HEK293 (cell line): Measurements from ENCODE around the gene SETD2.

Experiments
- CTCF ChIA-PET: fragments of 350-600 bp; formaldehyde crosslinking; extraction: SDS; loops from one replicate; lab custom pipeline; 2021; ENCODE audit warnings: antibody characterized with exemption; lab: Yijun Ruan, JAX
- POLR2A ChIA-PET: fragments of 300-600 bp; formaldehyde crosslinking; extraction: SDS; loops from one replicate; lab custom pipeline; 2020; ENCODE audit warnings: antibody characterized with exemption, inconsistent platforms; lab: Yijun Ruan, JAX
- H3K27ac ChIP-seq: fragments of 200-500 bp; sonication (Bioruptor generic); 2 replicates; pipeline ENCODE4 v1.5.1; 2014; ENCODE audit warnings: low read depth, low read length, control low read depth, inconsistent platforms; ENCODE audit errors: extremely low read depth
- H3K36me3 ChIP-seq, 2 experiments: fragments of 200-500 bp in 1 of 2; sonication (Bioruptor generic) in 1 of 2; 1 replicate in 1 of 2; 2 replicates in 1 of 2; pipeline ENCODE4 v1.5.1; 2014 to 2017; ENCODE audit warnings: inconsistent platforms in 2 of 2, low read length in 2 of 2; ENCODE audit not compliant: control insufficient read depth in 2 of 2, insufficient read depth in 1 of 2
- H3K4me1 ChIP-seq: fragments of 200-500 bp; sonication (Bioruptor generic); 2 replicates; pipeline ENCODE4 v1.5.1; 2014; ENCODE audit warnings: mild to moderate bottlenecking, low read length, inconsistent platforms; ENCODE audit not compliant: control insufficient read depth, insufficient read depth
- H3K4me3 ChIP-seq: 2 replicates; pipeline ENCODE4 v1.5.1; 2011; ENCODE audit warnings: low read depth, mild to moderate bottlenecking, control low read depth, low read length, moderate library complexity
- H3K9me3 ChIP-seq: fragments of 200-500 bp; sonication (Bioruptor generic); 2 replicates; pipeline ENCODE4 v1.5.1; 2014; ENCODE audit warnings: low read depth, low read length, inconsistent platforms; ENCODE audit not compliant: control insufficient read depth, insufficient read depth
- BCL6B ChIP-seq: fragments of 450-650 bp; formaldehyde crosslinking; IDR thresholded peaks from 2 replicates; pipeline ENCODE4 v1.5.1; 2017; ENCODE audit warnings: missing biosample characterization, missing genetic modification characterization
- GLIS1 ChIP-seq: fragments of 450-650 bp; formaldehyde crosslinking; IDR thresholded peaks from 2 replicates; pipeline ENCODE4 v1.5.1; 2016; ENCODE audit warnings: missing biosample characterization, missing genetic modification characterization
- HIC1 ChIP-seq: fragments of 450-650 bp; formaldehyde crosslinking; IDR thresholded peaks from 2 replicates; pipeline ENCODE4 v1.5.1; 2016; ENCODE audit warnings: missing biosample characterization, missing genetic modification characterization
- MEIS1 ChIP-seq: sonication (generic); formaldehyde crosslinking; IDR thresholded peaks from 2 replicates; pipeline ENCODE4 v1.8.1; 2022; ENCODE audit warnings: missing genetic modification reagents, mild to moderate bottlenecking, borderline replicate concordance
- OVOL3 ChIP-seq: fragments of 450-650 bp; formaldehyde crosslinking; IDR thresholded peaks from 2 replicates; pipeline ENCODE4 v1.5.1; 2016; ENCODE audit warnings: missing biosample characterization, missing genetic modification characterization
- TRIM28 ChIP-seq: IDR thresholded peaks from 2 replicates; pipeline ENCODE4 v1.6.1; 2011; ENCODE audit warnings: low read length, control low read depth, borderline replicate concordance
- ZBTB49 ChIP-seq: fragments of 450-650 bp; formaldehyde crosslinking; IDR thresholded peaks from 2 replicates; pipeline ENCODE4 v1.5.1; 2016; ENCODE audit warnings: missing biosample characterization, missing genetic modification characterization, low read depth
- ZFP41 ChIP-seq: fragments of 450-650 bp; formaldehyde crosslinking; IDR thresholded peaks from 2 replicates; pipeline ENCODE4 v1.5.1; 2016; ENCODE audit warnings: missing biosample characterization, missing genetic modification characterization, borderline replicate concordance
- ZNF121 ChIP-seq: fragments of 450-650 bp; formaldehyde crosslinking; IDR thresholded peaks from 2 replicates; pipeline ENCODE4 v1.5.1; 2016; ENCODE audit warnings: missing biosample characterization, missing genetic modification characterization
- ZNF174 ChIP-seq: fragments of 450-650 bp; formaldehyde crosslinking; IDR thresholded peaks from 2 replicates; pipeline ENCODE4 v1.5.0; 2017; ENCODE audit warnings: missing biosample characterization, mild to moderate bottlenecking, missing genetic modification characterization
- ZNF221 ChIP-seq: fragments of 450-650 bp; formaldehyde crosslinking; IDR thresholded peaks from 2 replicates; pipeline ENCODE4 v1.5.1; 2017; ENCODE audit warnings: missing biosample characterization, missing genetic modification characterization, borderline replicate concordance
- ZNF239 ChIP-seq: fragments of 450-650 bp; formaldehyde crosslinking; IDR thresholded peaks from 2 replicates; pipeline ENCODE4 v1.5.1; 2016; ENCODE audit warnings: missing biosample characterization, missing genetic modification characterization
- ZNF266 ChIP-seq: fragments of 450-650 bp; formaldehyde crosslinking; IDR thresholded peaks from 2 replicates; pipeline ENCODE4 v1.5.1; 2016; ENCODE audit warnings: missing biosample characterization, missing genetic modification characterization, low read depth
- ZNF398 ChIP-seq: fragments of 450-650 bp; formaldehyde crosslinking; IDR thresholded peaks from 2 replicates; pipeline ENCODE4 v1.5.1; 2017; ENCODE audit warnings: missing biosample characterization, missing genetic modification characterization
- ZNF530 ChIP-seq: fragments of 450-650 bp; formaldehyde crosslinking; IDR thresholded peaks from 2 replicates; pipeline ENCODE4 v1.5.1; 2016; ENCODE audit warnings: low read depth, missing biosample characterization, missing genetic modification characterization
- ZNF580 ChIP-seq: fragments of 450-650 bp; formaldehyde crosslinking; IDR thresholded peaks from 2 replicates; pipeline ENCODE4 v1.5.1; 2016; ENCODE audit warnings: missing biosample characterization, missing genetic modification characterization

The SETD2 gene

GRCh38 chr3:47108546-47108945, 55.4 kb downstream of the SETD2 start:
- ChIA-PET CTCF (no interaction called here), POLR2A (interaction anchor here (0.6 kb wide), 1 partner anchor 174 kb away, joined by 4 read pairs; the partner anchor contains the start of genes KIF9 and KLHL18)
- Histone ChIP-seq H3K9me3 (no peaks in the 10 kb centered on the region), H3K36me3 (peaks cover 11 to 56% of the 10 kb centered on the region in 2 experiments; a peak in 2 of 3 replicates), H3K4me1 (no peaks in the 10 kb centered on the region), H3K27ac (no peak overlapping the region), H3K4me3 (no peak overlapping the region)
- TF ChIP-seq ZNF239 (tag by site-specific recombination) = no peak
- TF ChIP-seq ZNF266 (tag by site-specific recombination) = no peak

- CTCF ChIA-PET = no interaction called here
- no peaks in the 10 kb centered on the region for H3K4me1 ChIP-seq
- peaks cover 4 to 49% of the 10 kb centered on the region in 2 experiments; a peak in 2 of 3 replicates for H3K36me3 ChIP-seq
- H3K9me3 ChIP-seq = no peaks in the 10 kb centered on the region
- no peak overlapping the region for H3K4me3 ChIP-seq
- no peak overlapping the region for H3K27ac ChIP-seq
- POLR2A ChIA-PET = no interaction called here
- TF ChIP-seq HIC1 = no peak
- TF ChIP-seq ZFP41 (tag by site-specific recombination) = no peak
- TF ChIP-seq MEIS1 (CRISPR knock-in tag) = no peak
- TF ChIP-seq ZNF121 = peak; percentile 82
- TF ChIP-seq, all 188 proteins: peak for 1
Measured at GRCh38 chr3:47104259-47104658, 59.7 kb downstream of the SETD2 start.

- H3K4me3 ChIP-seq = no peak overlapping the region
- H3K27ac ChIP-seq = no peak overlapping the region
- ChIA-PET CTCF (no interaction called here), POLR2A (no interaction called here)
- TF ChIP-seq ZNF530 (tag by site-specific recombination) = no peak
- TF ChIP-seq ZNF580 = no peak
- no peak for TF ChIP-seq GLIS1 (tag by site-specific recombination)
- TF ChIP-seq ZNF398 (tag by site-specific recombination) = no peak
- no peak for TF ChIP-seq ZNF174 (tag by site-specific recombination)
- TF ChIP-seq ZNF221 (tag by site-specific recombination) = no peak
- no peak for TF ChIP-seq TRIM28
- TF ChIP-seq ZBTB49 (tag by site-specific recombination) = no peak
- TF ChIP-seq OVOL3 (tag by site-specific recombination) = no peak
- no peak for TF ChIP-seq BCL6B
- H3K36me3 ChIP-seq = peaks cover 4 to 52% of the 10 kb centered on the region in 2 experiments; a peak in 2 of 3 replicates
- H3K9me3 ChIP-seq = no peaks in the 10 kb centered on the region
- H3K4me1 ChIP-seq = no peaks in the 10 kb centered on the region
Measured at GRCh38 chr3:47103619-47104018, 60.3 kb downstream of the SETD2 start.
